ENCODE results near the gene IRAK3. TPM values are rescaled to one million over a fixed set of nuclear protein-coding genes. Genes with fewer than 3 reads are reported as not detected.

IRAK3 gene
- total and polyA plus RNA-seq, 2 donors (not counting 1 experiment from before 2014, with no cell fraction given), result 3.9 to 4.3 TPM

DNA sequence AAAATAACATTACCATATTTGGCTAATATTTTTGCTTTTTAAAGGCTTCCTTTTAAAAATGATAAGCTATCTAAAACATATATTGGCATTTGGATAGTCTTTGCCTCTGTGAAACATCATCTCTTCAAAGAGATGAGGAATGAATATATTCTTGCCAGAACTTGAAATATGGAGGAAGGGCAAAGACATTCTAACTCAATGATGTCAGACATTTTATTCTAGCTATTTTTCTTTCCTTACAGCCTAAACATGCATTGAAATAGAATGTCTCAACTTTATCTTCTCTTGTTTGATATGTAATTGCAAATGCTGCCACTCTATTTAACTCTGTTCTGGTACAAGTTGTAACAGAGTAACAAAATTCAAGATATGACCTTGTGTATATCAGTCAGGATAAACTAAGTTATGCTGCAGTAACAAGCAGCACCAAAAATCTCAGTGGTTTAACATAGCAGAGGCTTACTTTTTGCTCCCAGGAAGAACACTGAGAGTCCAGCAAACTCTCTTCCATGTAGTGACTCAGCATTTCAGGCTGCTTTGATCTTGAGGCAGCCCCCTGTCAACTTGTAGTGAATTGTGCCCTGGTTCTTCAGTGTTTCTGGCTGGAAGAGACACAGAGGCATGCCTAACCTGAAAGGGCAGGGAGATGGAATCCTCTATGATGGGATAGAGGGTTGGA is 11.0 kb downstream of the IRAK3 start:
- Histone ChIP-seq H3K27me3 (replicated peaks in 1 of 4; ENCODE audit: control extremely low read depth in 1 of 4, control insufficient read depth in 3 of 4, insufficient read depth in 4 of 4, low read length in 3 of 4) (no peaks in the 10 kb centered on the region), H3K4me1 (ENCODE audit: control insufficient read depth in 2 of 2, insufficient read depth in 2 of 2, low read length in 2 of 2) (peaks cover 6 to 22% of the 10 kb centered on the region in 2 donors), H3K9ac (ENCODE audit: low read length) (no peak overlapping the region), H3K27ac (ENCODE audit: low read length in 2 of 2) (no peak overlapping the region), H3K9me3 (ENCODE audit: control extremely low read depth in 1 of 3, control insufficient read depth in 2 of 3, insufficient read depth in 1 of 3, low read length in 2 of 3) (peaks cover 3 to 8% (median 3%) of the 10 kb centered on the region in 3 donors), H3K4me2 (replicated peaks; ENCODE audit: low read depth, low read length, poor library complexity, severe bottlenecking) (no peak overlapping the region), H3K4me3 (ENCODE audit: control extremely low read depth in 1 of 5, extremely low read depth in 1 of 5, insufficient read depth in 1 of 5, low read depth in 2 of 5, low read length in 4 of 5) (no peak overlapping the region), H2AFZ (ENCODE audit: insufficient read depth, low read depth, low read length, poor library complexity, severe bottlenecking) (no peak overlapping the region), H3K36me3 (replicated peaks in 1 of 2; ENCODE audit: control extremely low read depth in 1 of 2, control insufficient read depth in 1 of 2, extremely low read depth in 1 of 2, insufficient read depth in 2 of 2, low read length in 1 of 2) (no peaks in the 10 kb centered on the region), H3K79me2 (ENCODE audit: control insufficient read depth, insufficient read depth, low read length) (peaks cover 40% of the 10 kb centered on the region), H4K20me1 (ENCODE audit: control insufficient read depth, insufficient read depth, low read length, poor library complexity, severe bottlenecking) (no peaks in the 10 kb centered on the region)
- Mint-ChIP-seq H3K27ac (no peak overlapping the region), H3K9me3 (ENCODE audit: insufficient read depth) (peaks cover 6% of the 10 kb centered on the region), H3K27me3 (peaks cover 12% of the 10 kb centered on the region), H3K4me1 (peaks cover 26% of the 10 kb centered on the region), H3K4me3 (no peak overlapping the region)
- TF ChIP-seq, protein P1, sequence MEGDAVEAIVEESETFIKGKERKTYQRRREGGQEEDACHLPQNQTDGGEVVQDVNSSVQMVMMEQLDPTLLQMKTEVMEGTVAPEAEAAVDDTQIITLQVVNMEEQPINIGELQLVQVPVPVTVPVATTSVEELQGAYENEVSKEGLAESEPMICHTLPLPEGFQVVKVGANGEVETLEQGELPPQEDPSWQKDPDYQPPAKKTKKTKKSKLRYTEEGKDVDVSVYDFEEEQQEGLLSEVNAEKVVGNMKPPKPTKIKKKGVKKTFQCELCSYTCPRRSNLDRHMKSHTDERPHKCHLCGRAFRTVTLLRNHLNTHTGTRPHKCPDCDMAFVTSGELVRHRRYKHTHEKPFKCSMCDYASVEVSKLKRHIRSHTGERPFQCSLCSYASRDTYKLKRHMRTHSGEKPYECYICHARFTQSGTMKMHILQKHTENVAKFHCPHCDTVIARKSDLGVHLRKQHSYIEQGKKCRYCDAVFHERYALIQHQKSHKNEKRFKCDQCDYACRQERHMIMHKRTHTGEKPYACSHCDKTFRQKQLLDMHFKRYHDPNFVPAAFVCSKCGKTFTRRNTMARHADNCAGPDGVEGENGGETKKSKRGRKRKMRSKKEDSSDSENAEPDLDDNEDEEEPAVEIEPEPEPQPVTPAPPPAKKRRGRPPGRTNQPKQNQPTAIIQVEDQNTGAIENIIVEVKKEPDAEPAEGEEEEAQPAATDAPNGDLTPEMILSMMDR (IDR thresholded peaks at IDR 0.05), result no peak
- no peak for TF ChIP-seq EZH2 (IDR thresholded peaks at IDR 0.05; ENCODE audit: borderline replicate concordance, insufficient read depth, low read depth, low read length, poor library complexity, severe bottlenecking)
- ChIA-PET POLR2A (no interaction called here), CTCF (no interaction called here)
- intact Hi-C loops (cut with micrococcal nuclease), result no loop called here
- no peak for DNase-seq
- ATAC-seq (ENCODE audit: low read depth), result no peak

- no CpG with 5 or more reads among the region's 4 CpGs for WGBS (ENCODE audit: insufficient coverage)
- no peak for DNase-seq
- no peak overlapping the region for H2AFZ ChIP-seq (ENCODE audit: insufficient read depth, low read depth, low read length, poor library complexity, severe bottlenecking)
- ATAC-seq (ENCODE audit: low read depth), result no peak
- peaks cover 21% of the 10 kb centered on the region for H3K79me2 ChIP-seq (ENCODE audit: control insufficient read depth, insufficient read depth, low read length)
- Mint-ChIP-seq H3K9me3 (ENCODE audit: insufficient read depth) (peaks cover 6% of the 10 kb centered on the region), H3K4me3 (no peak overlapping the region), H3K4me1 (peaks cover 3% of the 10 kb centered on the region), H3K27ac (no peak overlapping the region), H3K27me3 (peaks cover 6% of the 10 kb centered on the region)
- no peaks in the 10 kb centered on the region for H3K36me3 ChIP-seq (replicated peaks in 1 of 2; ENCODE audit: control extremely low read depth in 1 of 2, control insufficient read depth in 1 of 2, extremely low read depth in 1 of 2, insufficient read depth in 2 of 2, low read length in 1 of 2)
- H3K9me3 ChIP-seq (ENCODE audit: control extremely low read depth in 1 of 3, control insufficient read depth in 2 of 3, insufficient read depth in 1 of 3, low read length in 2 of 3), result peaks cover 3 to 8% (median 3%) of the 10 kb centered on the region in 3 donors
- H3K4me2 ChIP-seq (replicated peaks; ENCODE audit: low read depth, low read length, poor library complexity, severe bottlenecking), result no peak overlapping the region
- no peak overlapping the region for H3K27ac ChIP-seq (ENCODE audit: low read length in 2 of 2)
- no peak overlapping the region for H3K9ac ChIP-seq (ENCODE audit: low read length)
- no peak overlapping the region for H3K4me3 ChIP-seq (ENCODE audit: control extremely low read depth in 1 of 5, extremely low read depth in 1 of 5, insufficient read depth in 1 of 5, low read depth in 2 of 5, low read length in 4 of 5)
- no peaks in the 10 kb centered on the region for H4K20me1 ChIP-seq (ENCODE audit: control insufficient read depth, insufficient read depth, low read length, poor library complexity, severe bottlenecking)
- ChIA-PET POLR2A (no interaction called here), CTCF (no interaction called here)
- TF ChIP-seq, protein P1 (IDR thresholded peaks at IDR 0.05), result no peak
- TF ChIP-seq EZH2 (IDR thresholded peaks at IDR 0.05; ENCODE audit: borderline replicate concordance, insufficient read depth, low read depth, low read length, poor library complexity, severe bottlenecking), result no peak
- no peaks in the 10 kb centered on the region for H3K27me3 ChIP-seq (replicated peaks in 1 of 4; ENCODE audit: control extremely low read depth in 1 of 4, control insufficient read depth in 3 of 4, insufficient read depth in 4 of 4, low read length in 3 of 4)
- intact Hi-C loops (cut with micrococcal nuclease), result loop anchor here (2.0 kb wide), 1 partner anchor 13 kb away; no protein-coding TSS in a partner anchor
- no peaks in the 10 kb centered on the region for H3K4me1 ChIP-seq (ENCODE audit: control insufficient read depth in 2 of 2, insufficient read depth in 2 of 2, low read length in 2 of 2)
Observed at GRCh38 chr12:66203820-66204219, 14.8 kb downstream of the IRAK3 start.

Data from B cell (primary cell).